ACC112 (cell line): ENCODE results near the gene MZT1.

Experiments
- H2AFZ ChIP-seq: fragments of 200-600 bp; sonication (generic); one replicate; pipeline ENCODE4 v1.6.0; 2017; ENCODE audit warnings: antibody characterized with exemption, low read length; ENCODE audit not compliant: unreplicated experiment
- H3K27ac ChIP-seq: fragments of 200-600 bp; sonication (generic); 2 replicates; pipeline ENCODE4 v1.5.1; 2014; ENCODE audit warnings: low read depth, mild to moderate bottlenecking, antibody characterized with exemption, low read length, moderate library complexity
- H3K27me3 ChIP-seq: fragments of 200-600 bp; sonication (generic); 2 replicates; pipeline ENCODE4 v1.6.1; 2014; ENCODE audit warnings: mild to moderate bottlenecking, antibody characterized with exemption, low read length, moderate library complexity, mixed read lengths; ENCODE audit not compliant: insufficient read depth
- H3K36me3 ChIP-seq: fragments of 200-600 bp; sonication (generic); 2 replicates; pipeline ENCODE4 v1.6.1; 2016; ENCODE audit warnings: mild to moderate bottlenecking, antibody characterized with exemption, low read length, moderate library complexity, mixed read lengths; ENCODE audit not compliant: insufficient read depth
- H3K4me1 ChIP-seq: fragments of 200-600 bp; sonication (generic); one replicate; pipeline ENCODE4 v1.6.1; 2016; ENCODE audit warnings: low read length, mixed read lengths; ENCODE audit not compliant: insufficient read depth, unreplicated experiment, control insufficient read depth
- H3K4me3 ChIP-seq: fragments of 200-600 bp; sonication (generic); 2 replicates; pipeline ENCODE4 v1.5.1; 2014; ENCODE audit warnings: mild to moderate bottlenecking, low read depth, low read length
- H3K79me2 ChIP-seq: fragments of 200-600 bp; sonication (generic); one replicate; pipeline ENCODE4 v1.6.0; 2016; ENCODE audit warnings: low read length; ENCODE audit not compliant: control insufficient read depth, unreplicated experiment, insufficient read depth

The MZT1 gene

DNA sequence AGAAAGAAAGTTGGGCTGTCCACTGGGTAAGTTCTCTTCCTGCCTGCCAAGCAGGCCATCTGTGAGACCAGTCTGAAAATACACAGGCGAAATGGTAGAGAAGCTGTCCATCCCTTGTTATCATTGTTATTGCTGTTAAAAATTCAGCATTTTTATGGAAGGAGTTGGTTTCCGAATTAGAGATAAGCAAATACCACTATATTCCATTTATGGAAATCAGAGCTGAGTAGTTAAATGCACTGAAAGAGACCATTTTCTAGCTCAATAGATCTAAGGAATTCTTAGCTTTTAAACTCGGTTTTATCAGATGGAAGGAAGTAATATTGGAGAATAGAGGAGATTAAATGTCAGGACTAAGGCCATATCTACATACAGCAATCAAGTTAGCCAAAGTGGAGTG, 40.7 kb downstream of the MZT1 start:
- H3K27me3 ChIP-seq = peaks cover 33% of the 10 kb centered on the region
- H3K79me2 ChIP-seq = no peaks in the 10 kb centered on the region
- H3K4me1 ChIP-seq = no peaks in the 10 kb centered on the region
- H3K4me3 ChIP-seq = no peak overlapping the region
- H3K36me3 ChIP-seq = no peaks in the 10 kb centered on the region
- no peak overlapping the region for H3K27ac ChIP-seq
- no peak overlapping the region for H2AFZ ChIP-seq

- H3K79me2 ChIP-seq = no peaks in the 10 kb centered on the region
- no peak overlapping the region for H2AFZ ChIP-seq
- H3K4me1 ChIP-seq = no peaks in the 10 kb centered on the region
- no peaks in the 10 kb centered on the region for H3K36me3 ChIP-seq
- peaks cover 13% of the 10 kb centered on the region for H3K27me3 ChIP-seq
- H3K27ac ChIP-seq = no peak overlapping the region
- no peak overlapping the region for H3K4me3 ChIP-seq
These were observed 47.1 kb downstream of the MZT1 start for GRCh38 chr13:72680353-72680752.

DNA sequence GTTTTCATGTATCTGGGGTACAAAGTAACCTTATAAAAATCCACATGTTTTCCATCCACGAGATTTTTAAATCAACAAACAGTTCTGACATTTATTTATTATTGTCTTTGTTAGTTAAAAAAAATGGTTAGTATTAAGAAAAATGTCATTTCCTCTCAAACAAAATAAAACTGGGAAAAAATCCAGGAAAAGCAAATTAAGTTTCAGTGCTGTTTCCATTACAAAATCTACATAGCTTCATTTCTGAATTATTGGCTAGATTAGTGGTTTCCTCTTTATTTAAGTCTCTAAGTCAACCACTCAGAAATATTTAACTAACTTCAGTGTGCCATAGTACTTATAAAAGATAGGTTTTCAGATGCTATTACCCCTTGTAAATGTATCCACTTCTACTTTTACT, 49.1 kb downstream of the MZT1 start:
- H3K27ac ChIP-seq = no peak overlapping the region
- no peaks in the 10 kb centered on the region for H3K79me2 ChIP-seq
- no peaks in the 10 kb centered on the region for H3K36me3 ChIP-seq
- peaks cover 4% of the 10 kb centered on the region; the same call in 1 of the 2 replicates for H3K27me3 ChIP-seq
- no peak overlapping the region for H2AFZ ChIP-seq
- H3K4me3 ChIP-seq = no peak overlapping the region
- no peaks in the 10 kb centered on the region for H3K4me1 ChIP-seq

DNA sequence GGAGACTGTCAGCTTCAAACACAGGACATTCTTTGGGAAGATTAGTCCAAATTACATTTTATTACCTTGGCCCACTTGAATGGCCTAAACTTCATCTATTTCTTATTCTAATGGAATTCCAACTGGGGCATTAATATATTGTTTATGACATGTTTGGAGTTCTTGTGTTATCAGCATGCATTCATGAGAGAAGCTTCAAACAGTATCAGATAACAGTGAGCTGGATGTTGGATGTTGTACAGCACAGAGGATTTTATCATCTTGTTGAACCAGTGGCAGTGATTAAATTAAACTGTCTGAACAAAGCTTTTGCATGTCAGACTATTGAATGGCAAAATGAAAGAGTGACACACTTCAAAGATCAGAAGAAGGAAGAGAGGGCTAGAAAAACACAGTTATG, 50.0 kb downstream of the MZT1 start:
- no peaks in the 10 kb centered on the region for H3K36me3 ChIP-seq
- no peaks in the 10 kb centered on the region for H3K4me1 ChIP-seq
- peaks cover 8% of the 10 kb centered on the region; the same call in 1 of the 2 replicates for H3K27me3 ChIP-seq
- no peak overlapping the region for H3K4me3 ChIP-seq
- no peaks in the 10 kb centered on the region for H3K79me2 ChIP-seq
- no peak overlapping the region for H3K27ac ChIP-seq
- H2AFZ ChIP-seq = no peak overlapping the region

- no peaks in the 10 kb centered on the region for H3K79me2 ChIP-seq
- H3K36me3 ChIP-seq = no peaks in the 10 kb centered on the region
- no peaks in the 10 kb centered on the region for H3K4me1 ChIP-seq
- no peak overlapping the region for H2AFZ ChIP-seq
- no peak overlapping the region for H3K4me3 ChIP-seq
- H3K27ac ChIP-seq = no peak overlapping the region
- H3K27me3 ChIP-seq = peaks cover 23% of the 10 kb centered on the region; the same call in 1 of the 2 replicates
These were observed 61.0 kb downstream of the MZT1 start for GRCh38 chr13:72666391-72666790.

DNA sequence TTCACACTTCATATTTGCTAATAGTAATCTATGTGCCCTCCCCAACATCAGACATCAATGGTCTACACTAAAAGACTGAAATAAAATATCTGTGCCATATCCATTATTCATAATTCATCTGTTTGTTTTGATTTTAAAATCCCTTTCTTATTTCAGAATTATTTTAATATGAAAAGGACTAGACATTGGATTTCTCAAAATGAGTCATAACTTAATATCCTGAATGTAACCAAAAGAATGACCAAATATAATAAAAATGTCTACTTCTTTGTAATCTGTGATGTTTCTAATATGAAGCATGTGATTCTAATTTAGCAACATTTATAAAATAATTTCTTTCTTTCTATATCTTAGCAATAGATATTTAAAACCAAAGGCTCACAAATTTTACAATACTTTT, 64.9 kb downstream of the MZT1 start:
- no peak overlapping the region for H3K4me3 ChIP-seq
- H3K27ac ChIP-seq = no peak overlapping the region
- no peaks in the 10 kb centered on the region for H3K4me1 ChIP-seq
- H3K36me3 ChIP-seq = no peaks in the 10 kb centered on the region
- H3K27me3 ChIP-seq = peaks cover 34% of the 10 kb centered on the region; the same call in 1 of the 2 replicates
- H2AFZ ChIP-seq = no peak overlapping the region
- no peaks in the 10 kb centered on the region for H3K79me2 ChIP-seq
